CD8-positive, alpha-beta memory T cell (primary cell): ENCODE results near the gene TAF1A. TPM values are rescaled to one million over a fixed set of nuclear protein-coding genes. Genes with fewer than 3 reads are reported as not detected.

Source experiments
- CTCF ChIA-PET: fragments of 350-600 bp; sonication (Branson Sonifier 250); formaldehyde crosslinking; loops from one replicate; lab custom pipeline; 2021; ENCODE audit warnings: antibody characterized with exemption; lab: Charles Lee
- POLR2A ChIA-PET: fragments of 350-600 bp; sonication (Branson Sonifier 250); formaldehyde crosslinking; loops from one replicate; lab custom pipeline; 2021; ENCODE audit warnings: antibody characterized with exemption; lab: Charles Lee
- DNase-seq, 5 donors: peaks; one replicate each; pipeline versions ENCODE4 v3.0.0 to v3.0.0-alpha.2; 2020 to 2022; ENCODE audit warnings: mixed read lengths in 1 of 5
- H3K27ac ChIP-seq: one replicate; pipeline ENCODE4 v1.7.0; 2013; ENCODE audit warnings: low read depth, mild to moderate bottlenecking, low read length, moderate library complexity
- H3K27me3 ChIP-seq: 2 replicates; pipeline ENCODE4 v1.7.0; 2013; ENCODE audit warnings: low read length, mild to moderate bottlenecking; ENCODE audit not compliant: insufficient read depth, poor library complexity, severe bottlenecking
- H3K36me3 ChIP-seq: 2 replicates; pipeline ENCODE4 v1.7.0; 2013; ENCODE audit warnings: mild to moderate bottlenecking, low read length, moderate library complexity; ENCODE audit not compliant: insufficient read depth
- H3K4me1 ChIP-seq: 2 replicates; pipeline ENCODE4 v1.7.0; 2013; ENCODE audit warnings: mild to moderate bottlenecking, low read length, moderate library complexity; ENCODE audit not compliant: insufficient read depth
- H3K4me3 ChIP-seq: 2 replicates; pipeline ENCODE4 v1.7.0; 2013; ENCODE audit warnings: mild to moderate bottlenecking, low read length
- H3K9me3 ChIP-seq: 2 replicates; pipeline ENCODE4 v1.7.0; 2013; ENCODE audit warnings: mild to moderate bottlenecking, low read length
- H3K27ac Mint-ChIP-seq, 8 donors: one replicate each; pipeline ENCODE4 v1.8.0; 2020 to 2021; ENCODE audit warnings: mixed read lengths in 8 of 8, mild to moderate bottlenecking in 6 of 8, inconsistent platforms in 3 of 8, moderate library complexity in 3 of 8
- H3K27me3 Mint-ChIP-seq, 2 donors: one replicate each; pipeline ENCODE4 v1.8.0; 2020 to 2021; ENCODE audit warnings: mixed read lengths in 2 of 2, mild to moderate bottlenecking in 1 of 2, moderate library complexity in 1 of 2
- H3K36me3 Mint-ChIP-seq, 3 donors: one replicate each; pipeline ENCODE4 v1.8.0; 2020 to 2021; ENCODE audit warnings: mixed read lengths in 3 of 3, inconsistent platforms in 1 of 3, mild to moderate bottlenecking in 1 of 3
- H3K4me1 Mint-ChIP-seq, 3 donors: one replicate each; pipeline ENCODE4 v1.8.0; 2020 to 2021; ENCODE audit warnings: mixed read lengths in 3 of 3, inconsistent platforms in 1 of 3, mild to moderate bottlenecking in 1 of 3
- H3K4me3 Mint-ChIP-seq, 7 donors: one replicate each; pipeline ENCODE4 v1.8.0; 2020 to 2021; ENCODE audit warnings: mixed read lengths in 7 of 7, mild to moderate bottlenecking in 6 of 7, moderate library complexity in 4 of 7, inconsistent platforms in 2 of 7
- H3K9me3 Mint-ChIP-seq, 5 donors: one replicate each; pipeline ENCODE4 v1.8.0; 2020 to 2022; ENCODE audit warnings: mixed read lengths in 5 of 5, mild to moderate bottlenecking in 3 of 5, moderate library complexity in 2 of 5, inconsistent platforms in 1 of 5
- polyA plus RNA-seq: library from polyadenylated mRNA; unstranded; fragments of 300-500 nt; fragmentation: Illumina TruSeq; gene quantifications from one replicate; pipeline ENCODE4 v1.2.3, GENCODE V29; 2021
- total RNA-seq, 2 experiments: library from RNA; stranded (reverse); gene quantifications; one replicate each; pipeline ENCODE4 v1.2.3, GENCODE V29; 2021

Gene TAF1A
- total and polyA plus RNA-seq, 3 experiments from 2014 or later, result 5.8 to 22.9 (median 21.3) TPM

GRCh38 chr1:222546548-222547259 lies 43.0 kb downstream of the TAF1A start:
- POLR2A ChIA-PET, result no interaction called here
- H3K27me3 ChIP-seq, result peaks cover 6% of the 10 kb centered on the region
- no peaks in the 10 kb centered on the region for H3K4me1 Mint-ChIP-seq

GRCh38 chr1:222546091-222546490 lies 43.6 kb downstream of the TAF1A start:
- no peak overlapping the region for H3K27ac Mint-ChIP-seq

More at GRCh38 chr1:222546548-222547259, 43.0 kb downstream of the TAF1A start:
- Histone ChIP-seq H3K27ac (no peak overlapping the region), H3K36me3 (no peaks in the 10 kb centered on the region), H3K9me3 (no peaks in the 10 kb centered on the region), H3K4me3 (no peak overlapping the region), H3K4me1 (no peaks in the 10 kb centered on the region)
- Mint-ChIP-seq H3K4me3 (no peak overlapping the region), H3K27ac (no peak overlapping the region), H3K27me3 (peaks cover 10 to 31% of the 10 kb centered on the region in 2 donors), H3K9me3 (no peaks in the 10 kb centered on the region), H3K36me3 (no peaks in the 10 kb centered on the region)
- DNase-seq, result no peak
- CTCF ChIA-PET, result no interaction called here

GRCh38 chr1:222543817-222544216 lies 45.9 kb downstream of the TAF1A start:
- peaks cover 10 to 31% of the 10 kb centered on the region in 2 donors for H3K27me3 Mint-ChIP-seq
- H3K27ac ChIP-seq, result no peak overlapping the region
- H3K27ac Mint-ChIP-seq, result no peak overlapping the region
- H3K4me3 Mint-ChIP-seq, result no peak overlapping the region
- H3K27me3 ChIP-seq, result peaks cover 6% of the 10 kb centered on the region
- H3K4me3 ChIP-seq, result no peak overlapping the region
- DNase-seq, result no peak
- no peaks in the 10 kb centered on the region for H3K36me3 ChIP-seq
- no peaks in the 10 kb centered on the region for H3K9me3 Mint-ChIP-seq
- CTCF ChIA-PET, result interaction anchor here (1.2 kb wide), 1 partner anchor 13 kb away, joined by 3 read pairs; no protein-coding TSS in a partner anchor
- no peaks in the 10 kb centered on the region for H3K36me3 Mint-ChIP-seq
- H3K4me1 Mint-ChIP-seq, result no peaks in the 10 kb centered on the region
- no peaks in the 10 kb centered on the region for H3K4me1 ChIP-seq
- POLR2A ChIA-PET, result no interaction called here
- H3K9me3 ChIP-seq, result no peaks in the 10 kb centered on the region

More at GRCh38 chr1:222546091-222546490, 43.6 kb downstream of the TAF1A start:
- no peaks in the 10 kb centered on the region for H3K9me3 ChIP-seq
- Mint-ChIP-seq H3K9me3 (no peaks in the 10 kb centered on the region), H3K36me3 (no peaks in the 10 kb centered on the region), H3K27me3 (peaks cover 10 to 31% of the 10 kb centered on the region in 2 donors), H3K4me1 (no peaks in the 10 kb centered on the region), H3K4me3 (no peak overlapping the region)
- no peak for DNase-seq
- no peak overlapping the region for H3K27ac ChIP-seq
- no peaks in the 10 kb centered on the region for H3K4me1 ChIP-seq
- ChIA-PET POLR2A (no interaction called here), CTCF (no interaction called here)
- H3K27me3 ChIP-seq, result peaks cover 6% of the 10 kb centered on the region
- H3K36me3 ChIP-seq, result no peaks in the 10 kb centered on the region
- no peak overlapping the region for H3K4me3 ChIP-seq

DNA sequence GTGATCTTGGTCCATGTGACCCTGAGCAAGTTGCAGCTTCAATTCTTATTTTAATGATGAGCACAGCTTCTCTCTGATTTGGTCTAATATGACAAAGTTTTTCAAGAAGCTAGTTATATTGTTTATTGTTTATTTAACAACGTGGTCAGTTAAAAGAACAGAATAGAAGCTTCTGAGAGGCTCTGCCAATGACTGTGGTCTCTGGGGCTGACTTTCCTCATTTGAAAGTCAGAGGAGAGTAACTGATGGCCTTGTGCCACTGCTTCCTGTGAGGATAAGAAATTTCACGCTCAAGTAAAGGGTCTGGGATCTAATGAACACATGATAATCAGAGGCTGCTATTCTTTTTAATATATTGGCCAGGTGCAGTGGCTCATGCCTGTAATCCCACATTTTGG lies 49.1 kb downstream of the TAF1A start:
- Histone ChIP-seq H3K4me1 (no peaks in the 10 kb centered on the region), H3K27ac (no peak overlapping the region)
- H3K9me3 Mint-ChIP-seq, result no peaks in the 10 kb centered on the region

DNA sequence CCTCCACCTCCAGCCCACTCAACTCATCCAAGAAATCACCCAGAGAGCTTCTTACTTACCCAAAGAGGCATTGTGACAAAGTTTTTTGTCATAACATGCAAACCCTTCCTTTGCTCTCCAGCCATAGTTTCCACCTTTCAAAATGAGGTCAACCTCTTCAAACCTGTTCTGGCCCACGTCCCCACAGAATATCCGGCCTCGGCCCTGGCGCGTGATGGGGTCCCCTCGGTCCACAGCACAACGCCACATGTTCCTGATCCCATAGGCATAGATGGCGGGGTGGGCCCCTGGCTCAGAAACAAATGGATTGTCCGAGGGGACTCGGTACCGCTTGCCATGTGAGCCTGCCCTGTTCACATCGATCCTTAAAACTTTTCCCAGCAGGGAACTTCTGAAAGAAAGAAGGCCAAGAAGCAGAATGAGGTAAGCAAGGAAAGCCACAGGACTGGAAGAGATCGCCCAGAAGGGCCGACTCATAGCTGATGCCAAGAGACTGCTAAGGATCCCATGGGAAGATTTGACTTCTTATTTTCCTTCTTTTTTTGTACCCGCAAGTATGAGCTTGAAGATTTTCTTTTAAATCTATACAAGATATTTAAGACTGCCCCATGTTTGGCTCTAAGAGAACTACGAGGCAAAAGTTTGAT lies 49.7 kb downstream of the TAF1A start:
- Mint-ChIP-seq H3K27ac (no peak overlapping the region), H3K27me3 (peaks cover 10 to 17% of the 10 kb centered on the region in 2 donors), H3K4me3 (no peak overlapping the region), H3K9me3 (no peaks in the 10 kb centered on the region), H3K36me3 (no peaks in the 10 kb centered on the region), H3K4me1 (no peaks in the 10 kb centered on the region)
- no peaks in the 10 kb centered on the region for H3K9me3 ChIP-seq
- H3K27me3 ChIP-seq, result peaks cover 2% of the 10 kb centered on the region
- POLR2A ChIA-PET, result no interaction called here
- H3K4me1 ChIP-seq, result no peaks in the 10 kb centered on the region
- no peaks in the 10 kb centered on the region for H3K36me3 ChIP-seq
- H3K4me3 ChIP-seq, result no peak overlapping the region
- no peak for DNase-seq
- H3K27ac ChIP-seq, result no peak overlapping the region
- CTCF ChIA-PET, result interaction anchor here (1.3 kb wide), 1 partner anchor 18 kb away, joined by 3 read pairs; no protein-coding TSS in a partner anchor

More for the DNA sequence above, 49.1 kb downstream of the TAF1A start:
- peaks cover 12 to 21% of the 10 kb centered on the region in 2 donors for H3K27me3 Mint-ChIP-seq
- CTCF ChIA-PET, result interaction anchor here (1.3 kb wide), 1 partner anchor 18 kb away, joined by 3 read pairs; no protein-coding TSS in a partner anchor
- no peak overlapping the region for H3K27ac Mint-ChIP-seq
- DNase-seq, result no peak
- Histone ChIP-seq H3K27me3 (peaks cover 6% of the 10 kb centered on the region), H3K4me3 (no peak overlapping the region), H3K9me3 (no peaks in the 10 kb centered on the region), H3K36me3 (no peaks in the 10 kb centered on the region)
- H3K4me1 Mint-ChIP-seq, result no peaks in the 10 kb centered on the region
- POLR2A ChIA-PET, result no interaction called here
- no peak overlapping the region for H3K4me3 Mint-ChIP-seq
- H3K36me3 Mint-ChIP-seq, result no peaks in the 10 kb centered on the region

- H3K4me1 Mint-ChIP-seq, result no peaks in the 10 kb centered on the region
- H3K27me3 Mint-ChIP-seq, result peaks cover 7 to 13% of the 10 kb centered on the region in 2 donors
- Histone ChIP-seq H3K4me3 (no peak overlapping the region), H3K4me1 (no peaks in the 10 kb centered on the region), H3K27me3 (no peaks in the 10 kb centered on the region), H3K9me3 (no peaks in the 10 kb centered on the region), H3K27ac (no peak overlapping the region), H3K36me3 (no peaks in the 10 kb centered on the region)
- ChIA-PET POLR2A (no interaction called here), CTCF (no interaction called here)
- H3K9me3 Mint-ChIP-seq, result no peaks in the 10 kb centered on the region
- no peaks in the 10 kb centered on the region for H3K36me3 Mint-ChIP-seq
- H3K27ac Mint-ChIP-seq, result no peak overlapping the region
- H3K4me3 Mint-ChIP-seq, result no peak overlapping the region
- DNase-seq, result no peak
Observed at GRCh38 chr1:222535455-222535854, 54.3 kb downstream of the TAF1A start.

DNA sequence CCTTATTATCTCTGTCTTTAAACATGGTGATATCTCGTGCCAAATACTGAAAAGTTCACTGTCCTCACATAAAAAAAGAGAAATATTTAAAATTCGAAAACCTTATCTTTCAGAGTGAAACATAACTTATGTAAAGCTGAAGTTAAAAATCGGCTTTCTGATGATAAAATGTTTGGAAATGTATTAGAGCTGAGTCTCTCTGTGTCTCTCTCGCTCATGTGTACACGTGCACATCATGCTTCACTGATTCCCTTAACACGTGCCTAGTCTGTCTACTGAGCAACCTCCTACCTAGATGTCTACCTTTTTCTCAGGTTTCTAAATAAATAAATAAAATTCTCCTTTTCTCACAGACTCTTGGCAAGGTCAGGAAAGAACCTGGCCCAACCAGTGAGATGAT lies 58.9 kb downstream of the TAF1A start:
- H3K4me1 Mint-ChIP-seq, result no peaks in the 10 kb centered on the region
- H3K4me1 ChIP-seq, result no peaks in the 10 kb centered on the region
- no peak overlapping the region for H3K4me3 Mint-ChIP-seq
- CTCF ChIA-PET, result no interaction called here
- H3K27me3 Mint-ChIP-seq, result peaks cover 14 to 35% of the 10 kb centered on the region in 2 donors
- no peak overlapping the region for H3K27ac ChIP-seq
- DNase-seq, result no peak
- peaks cover 0 to 2% (median 0%) of the 10 kb centered on the region in 5 donors for H3K9me3 Mint-ChIP-seq
- no peak overlapping the region for H3K27ac Mint-ChIP-seq
- H3K36me3 Mint-ChIP-seq, result peaks cover 0 to 15% (median 3%) of the 10 kb centered on the region in 3 donors
- no peaks in the 10 kb centered on the region for H3K9me3 ChIP-seq
- no peaks in the 10 kb centered on the region for H3K36me3 ChIP-seq
- POLR2A ChIA-PET, result no interaction called here
- H3K27me3 ChIP-seq, result no peaks in the 10 kb centered on the region
- no peak overlapping the region for H3K4me3 ChIP-seq

GRCh38 chr1:222529916-222530315 lies 59.8 kb downstream of the TAF1A start:
- peaks cover 14 to 40% of the 10 kb centered on the region in 2 donors for H3K27me3 Mint-ChIP-seq
- no peaks in the 10 kb centered on the region for H3K27me3 ChIP-seq
- peaks cover 0 to 2% (median 0%) of the 10 kb centered on the region in 5 donors for H3K9me3 Mint-ChIP-seq
- no peak overlapping the region for H3K27ac ChIP-seq
- no peak overlapping the region for H3K4me3 ChIP-seq
- DNase-seq, result no peak
- CTCF ChIA-PET, result no interaction called here
- H3K9me3 ChIP-seq, result no peaks in the 10 kb centered on the region
- peaks cover 0 to 15% (median 3%) of the 10 kb centered on the region in 3 donors for H3K36me3 Mint-ChIP-seq
- no peaks in the 10 kb centered on the region for H3K4me1 Mint-ChIP-seq
- H3K4me3 Mint-ChIP-seq, result no peak overlapping the region
- POLR2A ChIA-PET, result no interaction called here
- H3K27ac Mint-ChIP-seq, result no peak overlapping the region
- H3K36me3 ChIP-seq, result no peaks in the 10 kb centered on the region
- H3K4me1 ChIP-seq, result no peaks in the 10 kb centered on the region
